GM21723 (cell line): ENCODE measurements around the gene PPIG.
"Not testable (repeated sequence)": the region's sequence is repeated elsewhere in the genome, so short reads cannot be mapped to it uniquely, and the experiment has no call there.

ENCODE experiments used
- ATAC-seq: cut with Tn5 transposase; IDR thresholded peaks from one replicate; pipeline ENCODE4 v1.9.1; 2021; ENCODE audit warnings: mild to moderate bottlenecking, moderate library complexity; ENCODE audit not compliant: unreplicated experiment

The PPIG gene

DNA sequence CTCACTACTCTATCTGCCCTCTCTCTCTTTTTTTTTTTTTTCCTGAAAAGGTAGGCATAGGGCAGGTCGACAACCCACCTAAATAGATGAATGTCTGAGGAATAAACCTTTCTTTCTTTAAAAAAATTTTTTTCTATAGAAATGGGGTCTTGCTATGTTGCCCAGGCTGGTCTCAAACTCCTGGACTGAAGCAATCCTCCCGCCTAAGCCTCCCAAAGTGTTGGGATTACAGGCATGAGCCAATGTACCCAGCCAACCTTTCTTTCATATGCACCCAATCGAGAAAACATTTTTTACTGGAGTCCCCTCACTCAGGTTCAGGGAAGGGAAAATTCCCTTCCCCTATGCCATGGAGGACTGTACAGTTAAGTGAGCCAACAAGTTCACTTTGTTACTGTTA lies 79.1 kb downstream of the PPIG start:
- no peak for ATAC-seq

DNA sequence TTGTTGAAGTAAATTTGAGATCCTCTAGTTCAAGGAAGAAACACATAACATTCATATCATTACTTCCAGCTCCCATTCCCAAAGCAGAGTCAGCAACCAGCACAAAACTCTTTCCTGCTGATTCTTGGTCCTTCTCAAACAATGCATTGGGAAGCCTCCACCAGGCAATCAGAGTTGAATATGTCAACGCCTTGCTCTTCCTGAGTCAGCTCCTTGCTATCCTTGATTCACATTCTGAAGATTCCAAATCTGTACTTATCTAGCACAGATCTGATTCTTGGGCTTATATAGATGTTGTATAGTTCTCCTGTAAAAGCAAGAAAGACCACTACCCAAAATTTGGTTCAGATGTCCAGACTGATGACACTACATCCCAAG lies 80.4 kb downstream of the PPIG start:
- ATAC-seq: no peak

DNA sequence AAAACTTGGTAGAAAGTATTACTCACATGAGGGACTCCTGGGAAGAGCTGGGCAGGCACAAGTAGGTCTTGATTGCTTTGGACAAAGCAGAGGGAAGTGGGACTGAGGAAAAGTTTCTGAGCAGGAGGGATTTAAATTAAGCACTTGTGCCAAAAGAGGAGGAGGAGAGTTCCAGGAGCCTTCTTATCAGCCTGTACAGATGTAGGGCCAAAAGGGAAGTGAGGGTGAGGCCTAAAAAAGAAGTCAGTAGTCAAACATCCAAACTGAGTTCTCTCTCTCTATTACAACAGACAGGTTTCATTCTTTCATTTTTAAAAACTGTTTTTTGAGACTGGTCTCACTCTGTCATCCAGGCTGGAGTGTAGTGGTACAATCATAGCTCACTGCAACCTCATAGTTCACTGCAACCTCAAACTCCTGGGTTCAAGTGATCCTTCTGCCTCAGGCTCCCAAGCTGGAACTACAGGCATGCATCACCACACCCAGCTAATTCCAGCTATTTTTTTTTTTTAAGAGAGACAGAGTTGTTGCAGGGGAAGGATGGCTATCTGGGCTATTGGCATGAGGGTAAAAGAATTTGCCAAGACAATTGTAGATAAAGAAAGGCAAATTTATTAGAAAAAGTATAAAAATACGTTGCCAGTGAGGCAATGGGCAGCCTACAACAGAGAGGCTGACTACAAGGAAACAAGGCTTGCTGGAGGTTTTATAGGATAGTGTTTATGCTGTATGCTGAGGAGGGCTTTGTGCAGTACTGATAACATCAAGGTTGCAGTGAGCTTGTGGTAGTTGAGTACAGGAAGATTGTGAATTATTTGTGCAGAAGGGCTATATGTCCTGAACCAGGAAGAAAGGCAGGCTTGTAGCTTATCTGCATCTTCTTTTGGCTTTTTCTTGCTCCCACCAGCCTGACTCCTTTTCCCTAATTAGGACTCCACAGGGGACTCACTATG lies 81.1 kb downstream of the PPIG start:
- no peak for ATAC-seq

DNA sequence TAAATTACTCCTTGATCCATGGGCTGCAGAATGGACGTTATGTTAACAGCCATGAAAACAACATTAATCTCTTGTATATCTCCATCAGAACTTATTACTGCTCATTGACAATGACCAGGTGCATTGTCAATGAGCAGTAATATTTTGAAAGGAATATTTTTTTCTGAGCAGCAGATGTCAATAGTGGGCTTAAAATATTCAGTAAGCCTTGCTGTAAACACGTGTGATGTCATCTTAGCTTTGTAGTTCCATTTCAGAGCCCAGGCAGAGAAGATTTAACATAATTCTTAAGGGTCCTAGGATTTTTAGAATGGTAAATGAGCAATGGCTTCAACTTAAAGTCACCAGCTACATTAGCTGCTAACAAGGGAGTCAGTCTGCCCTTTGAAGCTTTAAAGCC lies 83.4 kb downstream of the PPIG start:
- no peak for ATAC-seq

DNA sequence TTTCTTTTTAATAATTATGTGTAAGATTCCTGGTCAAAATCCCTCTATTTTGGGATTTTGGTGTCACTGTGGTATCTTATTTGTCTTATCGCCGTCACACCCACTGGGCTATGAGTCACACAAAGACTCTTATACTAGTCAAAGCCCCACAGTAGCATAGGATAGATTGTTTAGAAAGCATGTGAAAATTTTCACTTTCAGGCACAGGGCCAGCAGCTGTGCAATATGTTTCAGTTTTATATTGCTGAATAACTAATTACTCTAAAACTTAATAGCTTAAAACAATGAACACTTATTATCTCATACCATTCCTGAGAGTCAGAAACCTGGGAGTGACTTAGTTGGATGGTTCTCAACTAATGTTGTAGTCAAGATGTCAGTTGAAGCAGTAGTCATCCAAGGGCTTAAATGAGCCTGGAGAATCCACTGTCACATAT lies 86.1 kb downstream of the PPIG start:
- no peak for ATAC-seq

DNA sequence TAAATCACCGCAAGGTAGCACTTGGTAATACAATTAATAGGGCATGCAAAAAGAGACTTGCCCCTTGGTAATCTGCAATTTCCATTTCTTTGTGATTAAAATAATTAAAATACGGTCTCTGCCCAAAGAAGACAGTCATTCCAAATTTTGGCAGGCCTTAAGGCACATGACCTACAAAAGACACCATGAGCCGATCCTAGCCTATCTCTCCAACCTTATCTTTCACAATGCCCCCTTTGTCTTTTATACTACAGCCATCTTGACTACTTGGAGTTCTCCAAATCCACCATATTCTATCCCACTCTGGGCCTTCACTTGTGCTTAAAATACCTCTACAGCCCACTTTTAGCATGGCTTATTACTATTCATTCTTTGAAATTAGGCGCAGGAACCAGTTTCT lies 86.8 kb downstream of the PPIG start:
- no peak for ATAC-seq

DNA sequence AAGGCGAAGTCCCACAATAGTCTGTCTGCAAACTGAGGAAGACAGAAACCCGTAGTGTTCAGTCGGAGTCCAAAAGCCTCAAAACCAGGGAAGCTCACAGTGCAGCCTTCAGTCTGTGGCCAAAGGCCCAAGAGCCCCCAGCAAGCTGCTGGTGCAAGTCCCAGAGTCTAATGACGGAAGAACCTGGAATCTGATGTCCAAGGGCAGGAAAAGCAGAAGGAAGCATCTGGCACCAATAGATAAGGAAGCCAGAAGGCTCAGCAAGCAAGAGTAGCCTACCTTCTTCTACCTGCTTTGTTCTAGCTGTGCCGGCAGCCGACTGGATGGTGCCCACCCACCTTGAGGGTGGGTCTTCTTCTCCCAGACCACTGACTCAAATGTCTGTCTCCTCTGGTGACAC lies 88.3 kb downstream of the PPIG start:
- ATAC-seq: no peak

DNA sequence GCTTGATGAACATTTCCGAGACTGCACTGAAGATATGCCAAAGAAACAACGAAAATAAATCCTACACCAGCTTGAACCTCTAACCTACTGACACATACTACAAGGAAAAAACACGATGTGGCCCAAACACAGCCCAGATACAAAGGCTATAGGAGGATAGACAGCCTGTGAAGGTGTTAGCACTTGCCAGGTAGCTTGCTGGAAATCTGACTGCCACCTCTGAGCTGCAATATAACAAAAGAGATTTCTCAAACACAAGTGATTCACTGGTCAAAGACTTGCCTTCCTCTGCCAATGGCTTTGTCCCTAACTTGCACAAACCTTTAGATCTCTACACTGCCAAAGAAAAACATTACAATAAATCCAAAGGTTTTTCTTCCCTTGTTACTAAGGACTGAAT lies 89.0 kb downstream of the PPIG start:
- ATAC-seq: no peak

DNA sequence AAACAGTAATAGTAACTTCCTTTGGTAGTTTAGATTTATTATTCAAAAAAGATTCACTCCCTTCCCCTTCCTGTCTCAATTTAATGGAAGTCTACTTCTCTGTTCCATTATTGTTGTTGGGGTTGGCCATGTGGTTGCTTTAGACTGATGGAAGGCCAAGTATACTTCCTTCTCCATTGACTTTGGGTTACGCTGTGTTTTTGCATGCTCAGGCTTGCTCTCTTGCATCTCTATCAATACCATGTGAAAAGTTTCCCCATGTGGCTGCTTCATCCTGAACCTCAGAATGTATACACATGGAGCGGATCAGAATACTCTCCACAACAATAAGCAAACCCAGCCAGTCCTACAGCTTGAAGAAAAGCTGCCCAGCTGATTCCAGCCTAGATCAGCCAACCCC lies 89.8 kb downstream of the PPIG start:
- ATAC-seq: no peak

DNA sequence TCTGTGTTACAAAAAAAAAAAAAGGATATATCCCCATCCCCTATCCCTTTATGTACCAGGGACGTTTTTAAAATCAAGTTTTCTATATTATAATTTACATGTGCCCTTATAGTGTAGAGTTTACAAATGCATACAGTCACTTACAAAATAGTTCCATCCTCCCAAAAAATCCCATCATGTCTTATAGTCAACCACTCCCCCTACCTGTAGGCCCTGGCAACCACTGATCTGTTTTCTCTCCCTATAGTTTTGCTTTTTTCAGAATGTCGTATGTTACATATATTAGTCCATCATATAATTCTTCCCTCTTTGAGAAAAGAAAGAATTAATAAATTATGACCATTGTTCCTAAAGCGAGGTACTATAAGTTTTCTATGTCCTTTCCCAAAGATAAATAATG lies 92.2 kb downstream of the PPIG start:
- no peak for ATAC-seq

DNA sequence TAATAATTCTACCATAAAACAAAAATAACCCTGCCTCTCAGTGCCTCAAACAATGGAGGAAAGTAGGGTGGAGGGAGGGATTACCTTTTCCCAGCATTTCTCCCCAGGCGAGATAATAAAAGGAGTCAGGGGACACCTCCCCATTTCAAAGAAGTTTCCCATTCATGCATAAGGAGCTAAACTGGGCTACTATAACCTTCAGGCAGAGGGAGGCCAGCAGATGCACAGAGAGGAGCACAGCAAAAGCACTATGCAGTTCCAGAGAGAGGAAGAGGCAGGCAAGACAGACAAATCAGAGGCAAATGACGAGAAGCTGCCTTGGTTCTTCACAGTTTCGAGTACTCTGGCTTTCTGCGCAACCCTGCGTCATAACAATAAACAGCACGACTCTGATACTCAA lies 92.7 kb downstream of the PPIG start:
- ATAC-seq: no peak

DNA sequence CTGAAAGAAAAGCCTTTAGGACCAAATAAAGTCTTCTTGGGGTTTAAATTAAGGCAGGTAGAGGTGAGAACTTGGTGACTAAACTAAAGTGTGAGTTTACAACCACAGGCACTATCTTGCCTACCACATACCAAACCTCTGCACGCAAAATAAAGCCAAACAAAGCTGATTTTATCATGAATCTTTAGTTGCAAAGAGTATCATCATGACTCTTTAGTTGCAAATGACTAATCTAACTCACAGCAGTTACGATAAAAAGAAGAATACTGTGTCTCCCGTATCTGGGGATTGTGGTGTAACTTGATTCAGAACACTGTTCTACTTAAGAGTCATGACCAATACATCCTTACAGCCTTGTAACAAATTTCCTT lies 98.9 kb downstream of the PPIG start:
- ATAC-seq: no peak

DNA sequence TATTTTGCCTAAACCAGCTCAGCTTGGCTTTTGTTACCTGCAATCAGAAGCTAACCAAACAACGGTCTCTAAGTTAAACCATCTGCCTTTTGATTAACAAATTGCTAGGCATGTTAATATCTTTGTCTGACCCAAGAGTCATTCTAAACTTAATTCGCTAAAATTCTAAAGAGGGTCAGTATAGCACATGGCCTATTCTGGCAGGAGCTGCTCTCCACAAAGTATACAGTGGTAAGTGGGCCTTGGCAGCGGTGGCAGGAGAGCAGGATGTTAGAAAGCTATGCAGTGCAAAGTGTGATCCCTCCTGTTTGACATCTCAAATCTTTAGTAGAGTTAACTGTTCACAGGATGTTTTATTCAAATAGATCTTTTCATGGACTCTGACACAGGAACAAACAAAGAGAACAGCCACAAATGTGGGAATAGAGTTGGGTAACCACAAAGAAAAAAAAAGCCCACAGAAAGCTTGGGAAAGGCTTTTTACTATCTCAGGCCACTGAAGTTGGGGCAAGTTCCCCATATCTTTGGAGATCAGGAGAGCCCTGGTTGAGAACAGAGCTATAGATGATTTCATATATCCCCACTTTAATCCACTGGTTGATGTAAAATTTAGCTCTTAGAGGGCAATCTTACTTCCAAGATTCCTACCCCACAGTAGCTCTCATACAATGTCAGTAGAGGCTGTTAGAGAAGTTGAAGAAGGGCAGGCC lies 99.4 kb downstream of the PPIG start:
- ATAC-seq: no peak

DNA sequence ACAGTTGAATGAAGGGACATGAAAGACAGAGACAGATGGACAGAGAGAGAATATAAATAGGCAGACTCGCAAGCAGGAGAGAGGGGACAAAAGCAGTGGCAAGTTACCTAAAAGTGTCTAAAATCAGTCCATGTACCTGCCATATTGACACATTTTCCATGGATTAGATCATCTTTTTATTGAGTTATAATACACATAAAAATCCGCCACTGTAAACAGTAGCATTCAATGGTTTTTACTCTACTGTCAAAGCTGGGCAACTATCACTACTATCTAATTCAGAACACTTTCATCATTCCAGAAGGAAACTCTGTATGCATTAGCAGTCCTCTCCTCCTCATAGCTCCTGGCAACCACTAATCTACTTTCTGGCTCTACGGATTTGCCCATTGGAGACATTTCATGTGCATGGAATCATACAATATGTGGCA lies 100.0 kb downstream of the PPIG start:
- ATAC-seq: no peak

DNA sequence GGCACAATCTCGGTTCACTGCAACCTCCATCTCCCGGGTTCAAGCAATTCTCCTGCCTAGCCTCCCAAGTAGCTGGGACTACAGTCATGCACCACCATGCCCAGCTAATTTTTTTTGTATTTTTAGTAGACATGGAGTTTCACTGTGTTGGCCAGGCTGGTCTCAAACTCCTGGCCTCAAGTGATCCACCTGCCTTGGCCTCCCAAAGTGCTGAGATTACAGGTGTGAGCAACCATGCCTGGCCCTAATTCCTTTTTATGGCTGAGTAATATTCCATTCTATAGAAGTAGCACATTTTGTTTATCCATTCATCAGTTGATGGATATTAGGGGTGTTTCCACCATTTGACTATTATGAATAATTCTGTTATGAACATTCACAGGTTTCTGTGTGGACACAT lies 100.6 kb downstream of the PPIG start:
- ATAC-seq: not testable (repeated sequence)

DNA sequence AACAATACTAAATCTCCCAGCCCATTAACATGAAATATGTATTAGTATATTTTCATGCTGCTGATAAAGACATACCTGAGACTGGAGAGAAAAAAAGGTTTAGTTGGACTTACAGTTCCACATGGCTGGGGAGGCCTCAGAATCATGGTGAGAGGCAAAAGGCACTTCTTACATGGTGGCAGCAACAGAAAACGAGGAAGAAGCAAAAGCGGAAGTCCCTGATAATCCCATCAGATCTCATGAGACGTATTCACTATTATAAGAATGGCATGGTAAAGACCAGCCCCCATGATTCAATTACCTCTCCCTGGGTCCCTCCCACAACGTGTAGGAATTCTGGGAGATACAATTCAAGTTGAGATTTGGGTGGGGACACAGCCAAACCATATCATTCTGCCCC lies 102.7 kb downstream of the PPIG start:
- ATAC-seq: not testable (repeated sequence)

DNA sequence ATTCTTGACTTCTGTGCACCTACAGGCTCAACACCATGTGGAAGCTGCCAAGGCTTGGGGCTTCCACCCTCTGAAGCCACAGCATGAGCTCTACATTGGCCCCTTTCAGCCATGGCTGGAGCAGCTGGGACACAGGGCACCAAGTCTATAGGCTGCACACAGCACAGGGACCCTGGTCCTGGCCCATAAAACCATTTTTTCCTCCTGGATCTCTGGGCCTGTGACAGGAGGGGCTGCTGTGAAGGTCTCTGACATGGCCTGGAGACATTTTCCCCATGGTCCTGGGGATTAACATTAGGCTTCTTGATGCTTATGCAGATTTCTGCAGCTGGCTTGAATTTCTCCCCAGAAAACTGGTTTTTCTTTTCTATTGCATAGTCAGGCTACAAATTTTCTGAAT lies 103.8 kb downstream of the PPIG start:
- not testable (repeated sequence) for ATAC-seq

DNA sequence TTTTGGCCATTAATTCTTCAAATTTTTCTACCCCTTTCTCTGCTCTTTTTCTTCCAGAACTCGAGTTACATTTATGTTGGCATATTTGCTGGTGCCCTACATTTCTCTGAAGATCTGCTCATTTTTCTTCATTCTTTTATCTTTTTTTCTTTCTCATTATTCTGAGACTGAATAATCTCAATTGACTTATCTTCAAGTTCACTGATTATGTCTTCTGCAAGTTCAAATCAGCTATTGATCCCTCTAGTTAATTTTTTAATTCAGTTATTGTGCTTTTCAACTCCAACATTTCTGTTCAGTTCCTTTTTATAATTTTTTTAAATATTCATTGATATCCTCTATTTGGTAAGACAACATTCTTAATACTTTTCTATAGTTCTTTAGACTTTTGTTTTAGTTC lies 106.8 kb downstream of the PPIG start:
- no peak for ATAC-seq
